Hematopoietic multipotent progenitor cell treated with erythropoietin and hydrocortisone succinate and interleukin-3 and kit ligand, for 4 days (in vitro differentiated cells): Measurements from ENCODE around the gene OR6C1.
"Not testable (repeated sequence)": the region's sequence is repeated elsewhere in the genome, so short reads cannot be mapped to it uniquely, and the experiment has no call there.

Experiments
- DNase-seq: peaks from one replicate; pipeline ENCODE4 v3.0.0-alpha.2; 2015

Gene OR6C1

GRCh38 chr12:55314043-55314442 is at the start of gene OR6C1:
TSS of gene OR6C1 (plus strand) at chr12:55314343. CDS start at chr12:55320600, 6,257 bp downstream.
- no peak for DNase-seq

- DNase-seq: no peak
Observed at GRCh38 chr12:55280991-55281390, 33.2 kb upstream of the OR6C1 start.

DNA sequence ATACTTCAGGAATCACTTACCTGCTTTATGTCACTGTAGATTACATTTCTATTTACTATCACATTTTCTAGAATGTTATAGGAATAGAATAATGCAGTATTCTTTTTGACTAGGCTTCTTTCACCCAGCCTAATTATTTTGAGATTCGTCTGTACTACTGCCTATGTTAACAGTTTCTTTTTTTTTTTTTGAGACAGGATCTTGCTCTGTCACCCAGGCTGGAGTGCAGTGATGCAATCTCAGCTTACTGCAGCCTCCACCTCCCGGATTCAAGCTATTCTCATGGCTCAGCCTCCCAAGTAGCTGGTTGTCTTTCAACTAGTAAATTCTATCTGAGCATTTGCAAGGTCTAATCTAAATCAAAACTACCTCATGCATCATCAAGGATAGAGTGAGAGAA is 24.1 kb upstream of the OR6C1 start:
- DNase-seq: no peak

- DNase-seq: no peak
Observed at GRCh38 chr12:55296469-55296868, 17.7 kb upstream of the OR6C1 start, which contains the start of gene OR6C6. TSS of gene OR6C6 (minus strand) at chr12:55296569. CDS start at chr12:55295232, 1,337 bp downstream.

GRCh38 chr12:55320201-55320600 is 6.1 kb downstream of the OR6C1 start:
- DNase-seq: no peak

GRCh38 chr12:55325801-55326200 is 11.7 kb downstream of the OR6C1 start:
- DNase-seq: not testable (repeated sequence)

GRCh38 chr12:55330446-55330845 is 16.3 kb downstream of the OR6C1 start, which contains the start of gene OR6C3:
TSS of gene OR6C3 (plus strand) at chr12:55330746. CDS start at chr12:55331701, 955 bp downstream.
- no peak for DNase-seq

DNA sequence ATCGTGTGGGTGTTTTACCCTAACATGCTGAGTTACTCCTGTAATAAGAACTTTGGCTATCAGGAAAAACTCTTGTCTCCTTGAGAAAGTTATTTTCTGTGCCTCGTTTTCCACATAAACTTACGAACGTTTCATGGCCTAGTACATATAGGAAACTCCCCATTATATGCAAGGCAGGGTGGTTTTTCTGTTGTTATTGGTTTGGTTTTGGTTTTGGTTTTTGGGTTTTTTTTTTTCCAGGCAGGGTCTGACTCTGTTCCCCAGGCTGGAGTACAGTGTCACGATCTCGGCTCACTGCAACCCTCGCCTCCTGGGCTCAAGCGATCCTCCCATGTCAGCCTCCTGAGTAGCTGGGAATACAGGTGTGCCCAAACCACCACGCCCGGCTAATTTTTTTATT is 21.9 kb downstream of the OR6C1 start:
- DNase-seq: no peak

- not testable (repeated sequence) for DNase-seq
Observed at GRCh38 chr12:55355338-55355737, 41.2 kb downstream of the OR6C1 start.

- DNase-seq: no peak
Observed at GRCh38 chr12:55362675-55363074, 48.5 kb downstream of the OR6C1 start, which contains the start of gene OR6C75. TSS of gene OR6C75 (plus strand) at chr12:55362975. CDS start at chr12:55365111, 2,136 bp downstream.

GRCh38 chr12:55365086-55365485 is 50.9 kb downstream of the OR6C1 start:
- no peak for DNase-seq
